Measurements from ENCODE around the gene PCDH15. TPM values are rescaled to one million over a fixed set of nuclear protein-coding genes. Genes with fewer than 3 reads are reported as not detected.

The PCDH15 gene
- total and polyA plus RNA-seq, 2 experiments from 2014 or later: 1.1 to 1.7 TPM

- no peak overlapping the region for H2AFZ ChIP-seq
- H3K27me3 ChIP-seq: no peaks in the 10 kb centered on the region
- no peak for DNase-seq (ENCODE audit: low spot score)
- H3K79me2 ChIP-seq: no peaks in the 10 kb centered on the region
- no peaks in the 10 kb centered on the region for H3K36me3 ChIP-seq (replicated peaks; ENCODE audit: insufficient read depth, low read depth)
- H3K4me2 ChIP-seq: no peak overlapping the region
- no peaks in the 10 kb centered on the region for H3K9me2 ChIP-seq (replicated peaks; ENCODE audit: insufficient read depth)
- no peaks in the 10 kb centered on the region for H3K9me3 ChIP-seq (ENCODE audit: low read depth)
- no peaks in the 10 kb centered on the region for H3K4me1 ChIP-seq (ENCODE audit: insufficient read depth)
- no peak overlapping the region for H3K27ac ChIP-seq
- H4K20me1 ChIP-seq (ENCODE audit: insufficient read depth, poor library complexity, severe bottlenecking): no peaks in the 10 kb centered on the region
- 90% methylated on average over 3 of the region's 3 CpGs for WGBS (ENCODE audit: low lambda C conversion rate, missing lambda C conversion rate)
- no peak overlapping the region for H3K4me3 ChIP-seq
- TF ChIP-seq EZH2 (IDR thresholded peaks at IDR 0.05; ENCODE audit: borderline replicate concordance) (no peak), EZH2phosphoT487 (IDR thresholded peaks at IDR 0.05; ENCODE audit: low read depth, severe bottlenecking, unreplicated experiment) (no peak), CTCF (IDR thresholded peaks at IDR 0.05; ENCODE audit: poor library complexity) (no peak)
These were observed 98.2 kb downstream of the PCDH15 start for GRCh38 chr10:54702583-54703485.

GRCh38 chr10:54691331-54691730, 109.7 kb downstream of the PCDH15 start:
- no peaks in the 10 kb centered on the region for H4K20me1 ChIP-seq (ENCODE audit: insufficient read depth, poor library complexity, severe bottlenecking)
- H3K4me1 ChIP-seq (ENCODE audit: insufficient read depth): no peaks in the 10 kb centered on the region
- WGBS (ENCODE audit: low lambda C conversion rate, missing lambda C conversion rate): 43% methylated on average over 1 of the region's 1 CpG
- no peak for DNase-seq (ENCODE audit: low spot score)
- no peak overlapping the region for H3K27ac ChIP-seq
- no peaks in the 10 kb centered on the region for H3K9me2 ChIP-seq (replicated peaks; ENCODE audit: insufficient read depth)
- no peak overlapping the region for H3K4me2 ChIP-seq
- H3K36me3 ChIP-seq (replicated peaks; ENCODE audit: insufficient read depth, low read depth): no peaks in the 10 kb centered on the region
- no peaks in the 10 kb centered on the region for H3K79me2 ChIP-seq
- TF ChIP-seq EZH2phosphoT487 (IDR thresholded peaks at IDR 0.05; ENCODE audit: low read depth, severe bottlenecking, unreplicated experiment) (no peak), CTCF (IDR thresholded peaks at IDR 0.05; ENCODE audit: poor library complexity) (no peak), EZH2 (IDR thresholded peaks at IDR 0.05; ENCODE audit: borderline replicate concordance) (no peak)
- no peaks in the 10 kb centered on the region for H3K9me3 ChIP-seq (ENCODE audit: low read depth)
- H2AFZ ChIP-seq: no peak overlapping the region
- H3K4me3 ChIP-seq: no peak overlapping the region
- H3K27me3 ChIP-seq: no peaks in the 10 kb centered on the region

DNA sequence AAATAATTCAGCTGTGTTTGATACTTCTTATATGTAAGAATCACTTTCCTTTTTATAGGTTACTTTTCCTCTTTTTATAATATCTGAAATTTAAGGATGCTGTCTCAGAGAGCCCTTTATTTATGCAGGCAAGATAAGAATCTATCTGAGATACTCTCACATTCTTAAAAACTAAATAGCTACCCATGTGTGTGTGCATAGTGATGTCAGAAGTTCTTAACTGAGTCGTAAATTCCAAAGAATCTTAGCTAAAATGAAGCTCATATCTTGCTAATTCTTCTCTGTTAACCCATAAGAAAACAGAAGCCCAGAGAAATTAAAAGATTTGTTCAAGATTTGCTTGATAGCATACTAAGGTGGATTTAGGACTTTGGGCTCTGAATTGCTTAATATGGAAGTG, 118.5 kb downstream of the PCDH15 start:
- Histone ChIP-seq H4K20me1 (ENCODE audit: insufficient read depth, poor library complexity, severe bottlenecking) (no peaks in the 10 kb centered on the region), H3K9me2 (replicated peaks; ENCODE audit: insufficient read depth) (no peaks in the 10 kb centered on the region), H3K36me3 (replicated peaks; ENCODE audit: insufficient read depth, low read depth) (no peaks in the 10 kb centered on the region), H3K79me2 (no peaks in the 10 kb centered on the region), H3K27ac (no peak overlapping the region), H3K4me2 (no peak overlapping the region), H3K27me3 (no peaks in the 10 kb centered on the region), H3K9me3 (ENCODE audit: low read depth) (no peaks in the 10 kb centered on the region), H3K4me3 (no peak overlapping the region), H3K4me1 (ENCODE audit: insufficient read depth) (peaks cover 6% of the 10 kb centered on the region), H2AFZ (no peak overlapping the region)
- DNase-seq (ENCODE audit: low spot score): no peak
- TF ChIP-seq EZH2phosphoT487 (IDR thresholded peaks at IDR 0.05; ENCODE audit: low read depth, severe bottlenecking, unreplicated experiment): no peak
- TF ChIP-seq CTCF (IDR thresholded peaks at IDR 0.05; ENCODE audit: poor library complexity): no peak
- 9% methylated on average over 1 of the region's 1 CpG for WGBS (ENCODE audit: low lambda C conversion rate, missing lambda C conversion rate)
